ENCODE results near the gene PTN. TPM values are rescaled to one million over a fixed set of nuclear protein-coding genes. Genes with fewer than 3 reads are reported as not detected.

PTN gene, protein sequence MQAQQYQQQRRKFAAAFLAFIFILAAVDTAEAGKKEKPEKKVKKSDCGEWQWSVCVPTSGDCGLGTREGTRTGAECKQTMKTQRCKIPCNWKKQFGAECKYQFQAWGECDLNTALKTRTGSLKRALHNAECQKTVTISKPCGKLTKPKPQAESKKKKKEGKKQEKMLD
- total RNA-seq, result 6.3 and 6.7 TPM in 2 replicates

DNA sequence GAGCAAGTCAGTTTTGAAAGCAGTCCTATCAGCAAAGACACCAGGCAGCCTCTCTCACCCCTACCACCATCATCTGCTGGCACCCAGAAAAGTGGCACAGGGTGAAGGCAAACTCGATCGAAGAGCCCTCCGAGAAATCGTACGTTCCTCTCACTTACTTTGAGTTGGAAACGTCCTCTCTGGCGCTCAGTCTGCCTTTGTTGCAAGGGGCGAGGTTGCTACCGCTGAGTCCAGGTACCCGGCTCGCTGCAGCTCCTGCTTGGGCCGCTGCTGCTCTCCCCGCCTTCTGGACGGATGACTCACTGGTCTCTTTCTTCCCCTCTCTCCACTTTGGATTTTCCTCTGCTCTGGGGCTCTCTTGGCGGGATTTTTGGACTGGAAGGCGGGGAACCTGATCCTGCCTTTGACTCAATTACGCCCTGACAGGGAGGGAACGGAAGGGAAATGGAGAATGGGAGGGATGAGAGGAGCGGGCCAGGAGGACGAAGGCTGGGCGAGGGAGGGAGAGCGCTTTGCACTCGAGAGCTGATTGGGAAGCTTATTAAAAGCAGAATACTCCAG lies at the start of gene PTN:
TSS of gene PTN (minus strand) at position 453 of the 561 bp plus-strand sequence. CDS start 88,760 bp downstream, outside the sequence.

